ENCODE data around the gene ACACA. TPM values are rescaled to one million over a fixed set of nuclear protein-coding genes. Genes with fewer than 3 reads are reported as not detected.
A peak's percentile ranks its signal among the peaks of the same experiment; 100 is the strongest.
"Not testable (repeated sequence)": the region's sequence is repeated elsewhere in the genome, so short reads cannot be mapped to it uniquely, and the experiment has no call there.

ACACA gene
- total RNA-seq, 2 experiments from 2014 or later: 38.6 to 46.3 TPM

DNA sequence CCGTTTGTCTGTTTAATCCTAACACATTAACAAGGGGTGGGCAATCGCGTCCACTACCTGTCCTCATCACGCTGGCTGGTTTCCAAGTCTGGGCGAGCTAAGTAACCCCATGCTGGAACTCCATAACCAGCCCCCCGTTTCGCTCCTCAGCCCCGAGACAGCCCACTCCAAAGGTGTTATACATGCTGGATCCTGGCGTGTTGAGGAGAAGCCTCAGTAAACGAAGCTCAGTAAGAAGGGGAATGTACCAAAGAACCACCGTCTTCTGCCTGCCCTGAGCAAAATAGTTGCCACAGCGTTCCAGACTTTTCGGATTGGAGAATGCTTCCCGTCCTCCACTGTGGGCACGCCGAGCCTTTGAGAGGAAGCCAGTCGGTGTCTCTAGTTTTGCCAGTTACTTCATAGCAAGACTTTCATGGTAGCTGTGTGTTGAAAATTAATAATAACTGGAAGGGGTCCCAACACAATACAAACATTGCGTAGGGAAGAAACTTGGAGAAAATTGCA, 46.9 kb downstream of the ACACA start:
- H3K27me3 Mint-ChIP-seq: no peaks in the 10 kb centered on the region
- ChIA-PET CTCF (interaction anchor here (0.8 kb wide), 1 partner anchor 14 kb away, joined by 3 read pairs; no protein-coding TSS in a partner anchor), POLR2A (interaction anchor here (0.9 to 2.7 kb wide), 10 partner anchors 10 to 757 kb away, joined by 3 to 13 read pairs (median 6); partner anchors contain the start of genes AATF, ACACA and TADA2A)
- peaks cover 26% of the 10 kb centered on the region for H3K4me1 Mint-ChIP-seq
- H3K4me3 Mint-ChIP-seq: peak overlapping the region; percentile 59
- no peaks in the 10 kb centered on the region for H3K36me3 Mint-ChIP-seq (ENCODE audit: low read depth)
- peak overlapping the region; percentile 65 for H3K27ac Mint-ChIP-seq
- no peaks in the 10 kb centered on the region for H3K9me3 Mint-ChIP-seq
- no peak for DNase-seq

DNA sequence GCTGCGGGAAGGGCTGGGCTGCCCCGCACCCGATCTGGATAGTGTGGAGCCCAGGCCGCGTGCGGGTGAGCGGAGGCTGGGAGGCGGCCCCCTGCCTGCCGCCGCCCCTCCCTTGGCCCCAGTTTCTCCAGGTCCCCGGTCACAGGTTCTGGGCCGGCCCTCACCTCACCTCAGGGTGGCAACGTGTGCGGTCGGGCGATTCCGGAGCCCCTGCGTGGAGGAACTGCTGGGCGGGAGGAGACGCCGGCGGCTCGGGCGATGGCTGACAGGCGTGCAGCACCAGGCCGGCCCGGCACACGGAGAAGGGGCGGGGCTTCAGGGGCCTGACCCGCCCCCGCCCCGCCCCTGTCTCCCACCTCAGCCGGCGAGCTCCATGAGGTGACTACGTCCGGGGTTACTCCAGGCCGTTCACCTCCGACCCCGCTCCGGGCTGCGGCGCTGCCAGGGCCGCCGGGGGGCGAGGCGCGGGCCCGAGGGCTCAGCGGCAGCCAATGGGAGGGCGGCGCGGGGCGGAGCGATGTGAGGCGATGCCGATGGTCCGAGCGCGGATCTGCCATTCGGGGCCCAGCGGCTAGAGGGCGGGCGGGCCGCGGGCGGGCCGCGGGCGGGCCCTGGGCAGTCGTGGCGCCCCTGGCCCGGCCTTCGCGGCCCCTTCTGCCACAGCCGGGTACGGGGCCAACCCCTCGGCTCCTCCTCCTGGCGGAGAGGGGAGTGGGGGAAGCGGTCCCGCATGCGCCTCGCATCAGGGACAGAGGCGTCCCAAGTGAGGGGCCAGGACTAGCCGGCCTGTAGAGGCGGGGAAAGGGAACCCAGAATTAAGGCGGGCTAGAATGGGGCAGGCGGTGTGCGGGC, 47.6 kb downstream of the ACACA start:
- Mint-ChIP-seq H3K36me3 (ENCODE audit: low read depth) (no peaks in the 10 kb centered on the region), H3K27me3 (no peaks in the 10 kb centered on the region), H3K27ac (peak overlapping the region; percentile 79), H3K4me3 (peak overlapping the region; percentile 95), H3K9me3 (no peaks in the 10 kb centered on the region), H3K4me1 (peaks cover 26% of the 10 kb centered on the region)
- DNase-seq: peak; percentile 95
- POLR2A ChIA-PET: interaction anchor here (0.9 to 2.7 kb wide), 12 partner anchors 10 to 756 kb away, joined by 3 to 13 read pairs (median 6); partner anchors contain the start of genes AATF, ACACA and TADA2A
- CTCF ChIA-PET: interaction anchor here (0.8 to 1.7 kb wide), 5 partner anchors 11 to 52 kb away, joined by 3 to 12 read pairs (median 3); no protein-coding TSS in a partner anchor

DNA sequence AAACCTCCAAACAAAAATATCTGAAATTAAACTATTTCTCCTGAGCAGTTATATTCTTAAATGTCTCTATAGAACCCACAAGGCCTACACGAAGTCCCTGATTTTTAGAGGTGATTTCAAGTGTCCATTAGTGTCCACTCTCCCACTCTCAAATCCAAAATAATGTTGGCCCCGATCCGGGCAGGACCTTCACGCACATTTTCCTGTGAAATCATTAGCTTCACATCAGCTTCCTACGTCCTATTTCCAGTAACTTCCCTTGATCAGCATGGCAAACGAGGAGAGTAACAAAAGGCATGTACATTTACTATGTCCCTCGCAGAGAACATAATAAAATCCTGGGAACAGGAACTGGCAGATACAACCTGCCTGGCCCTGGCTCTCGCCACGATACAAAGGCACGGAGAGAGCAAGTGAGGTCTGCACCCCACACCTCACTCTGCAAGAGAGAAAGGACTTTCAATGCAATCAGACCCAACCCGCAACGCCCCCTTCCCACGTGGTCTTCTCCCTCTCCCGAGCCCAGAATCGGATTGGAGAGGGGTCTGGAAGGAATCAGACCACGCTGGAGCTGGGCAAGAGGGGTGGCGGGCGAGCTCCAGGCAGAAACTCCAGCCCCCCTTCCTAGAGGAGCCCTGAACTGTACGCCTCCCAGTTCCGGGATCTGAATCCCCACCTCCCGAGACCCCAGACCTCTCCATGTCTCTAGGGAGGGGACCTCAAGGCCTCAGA, 48.4 kb downstream of the ACACA start:
- Mint-ChIP-seq H3K27me3 (no peaks in the 10 kb centered on the region), H3K4me1 (peaks cover 26% of the 10 kb centered on the region), H3K9me3 (no peaks in the 10 kb centered on the region), H3K36me3 (ENCODE audit: low read depth) (no peaks in the 10 kb centered on the region), H3K27ac (peak overlapping the region; percentile 79), H3K4me3 (peak overlapping the region; percentile 95)
- CTCF ChIA-PET: interaction anchor here (0.8 to 1.7 kb wide), 4 partner anchors 10 to 53 kb away, joined by 3 to 12 read pairs (median 4); no protein-coding TSS in a partner anchor
- POLR2A ChIA-PET: interaction anchor here (0.9 to 2.7 kb wide), 12 partner anchors 11 to 755 kb away, joined by 3 to 13 read pairs (median 6); partner anchors contain the start of genes AATF, ACACA and TADA2A
- peak; percentile 47 for DNase-seq

DNA sequence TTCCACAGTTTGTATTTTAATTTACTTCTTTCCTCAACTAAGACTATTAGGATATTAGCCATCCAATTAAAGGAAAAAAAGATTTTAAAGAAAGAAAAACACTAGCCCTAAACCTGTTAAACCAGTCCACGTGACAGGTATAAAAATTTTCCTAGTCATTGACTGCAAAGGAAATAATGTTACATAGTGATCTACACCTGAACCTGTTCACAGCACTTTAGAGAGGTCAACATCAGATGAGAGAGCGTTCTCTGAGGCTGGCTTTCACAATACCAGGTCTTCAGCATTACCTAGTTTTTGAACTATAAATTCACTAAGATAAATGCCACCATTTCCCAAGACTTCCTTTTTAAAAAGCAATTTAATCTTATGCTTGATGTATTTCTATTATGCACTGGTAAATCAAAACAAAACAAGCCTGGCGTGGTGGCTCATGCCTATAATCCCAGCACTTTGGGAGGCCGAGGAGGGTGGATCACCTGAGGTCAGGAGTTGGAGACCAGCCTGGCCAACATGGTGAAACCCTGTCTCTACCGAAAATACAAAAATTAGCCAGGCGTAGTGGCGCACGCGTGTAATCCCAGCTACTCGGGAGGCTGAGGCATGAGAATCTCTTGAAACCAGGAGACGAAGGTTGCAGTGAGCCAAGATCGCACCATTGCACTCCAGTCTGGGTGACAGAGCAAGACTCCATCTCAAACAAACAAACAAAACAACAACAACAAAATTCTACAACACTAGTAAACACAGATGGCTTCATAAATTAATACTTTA, 49.7 kb downstream of the ACACA start:
- Mint-ChIP-seq H3K4me3 (peak overlapping the region; percentile 95), H3K4me1 (peaks cover 26% of the 10 kb centered on the region)
- H3K27ac Mint-ChIP-seq; H3K27me3 Mint-ChIP-seq; H3K36me3 Mint-ChIP-seq (ENCODE audit: low read depth); POLR2A ChIA-PET; DNase-seq; H3K9me3 Mint-ChIP-seq: not testable (repeated sequence)
- CTCF ChIA-PET: interaction anchor here (0.9 kb wide), 1 partner anchor 19 kb away, joined by 3 read pairs; the partner anchor contains the start of gene C17orf78

DNA sequence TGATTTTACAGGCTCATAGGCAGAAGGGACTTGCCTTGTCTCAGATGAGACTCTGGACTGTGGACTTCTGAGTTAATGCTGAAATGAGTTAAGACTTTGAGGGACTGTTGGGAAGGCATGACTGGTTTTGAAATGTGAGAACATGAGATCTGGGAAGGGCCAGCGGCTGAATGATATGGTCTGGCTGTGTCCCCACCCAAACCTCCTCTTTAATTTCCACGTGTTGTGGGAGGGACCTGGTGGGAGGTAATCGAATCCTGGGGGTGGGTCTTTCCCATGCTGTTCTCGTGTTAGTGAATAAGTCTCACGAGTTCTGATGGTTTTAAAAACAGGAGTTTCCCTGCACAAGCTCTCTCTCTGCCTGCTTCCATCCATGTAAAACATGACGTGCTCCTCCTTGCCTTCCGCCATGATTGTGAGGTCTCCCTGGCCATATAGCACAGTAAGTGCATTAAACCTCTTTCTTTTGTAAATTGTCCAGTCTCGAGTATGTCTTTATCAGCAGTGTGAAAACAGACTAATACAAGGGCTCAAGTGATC, 59.7 kb downstream of the ACACA start:
- H3K4me1 Mint-ChIP-seq: peaks cover 17% of the 10 kb centered on the region
- H3K9me3 Mint-ChIP-seq, H3K27me3 Mint-ChIP-seq, H3K4me3 Mint-ChIP-seq, H3K27ac Mint-ChIP-seq, POLR2A ChIA-PET, DNase-seq: not testable (repeated sequence)
- CTCF ChIA-PET: interaction anchor here (1.8 to 1.9 kb wide), 2 partner anchors 12 to 26 kb away, joined by 4 to 5 read pairs; no protein-coding TSS in a partner anchor
- H3K36me3 Mint-ChIP-seq (ENCODE audit: low read depth): peaks cover 24% of the 10 kb centered on the region

DNA sequence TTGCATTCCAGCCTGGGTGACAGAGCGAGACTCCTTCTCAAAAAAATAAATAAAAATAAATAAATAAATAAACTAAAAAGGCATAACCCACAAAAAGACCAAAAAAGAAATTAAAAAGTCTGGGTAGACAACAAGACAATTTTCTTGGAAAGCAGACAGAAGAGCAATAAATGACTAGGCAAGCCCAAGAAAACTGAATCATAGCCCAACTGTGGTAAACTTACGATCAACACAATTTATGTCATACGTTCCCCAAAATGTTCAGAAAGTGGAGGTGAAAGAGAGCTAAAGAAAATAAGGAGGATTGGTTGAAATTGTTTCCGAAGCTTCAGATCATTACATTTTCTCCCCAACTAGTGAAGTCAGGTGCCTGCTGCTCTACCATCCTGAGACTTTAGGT, 62.1 kb downstream of the ACACA start:
- ChIA-PET POLR2A (interaction anchor here (0.7 to 2.1 kb wide), 3 partner anchors 14 to 254 kb away, joined by 3 to 12 read pairs (median 4); no protein-coding TSS in a partner anchor), CTCF (interaction anchor here (0.6 to 0.8 kb wide), 2 partner anchors 14 to 161 kb away, joined by 3 to 6 read pairs; no protein-coding TSS in a partner anchor)
- Mint-ChIP-seq H3K4me3 (no peak overlapping the region), H3K9me3 (no peaks in the 10 kb centered on the region), H3K27ac (peak overlapping the region; percentile 17), H3K36me3 (ENCODE audit: low read depth) (peaks cover 24% of the 10 kb centered on the region), H3K27me3 (no peaks in the 10 kb centered on the region), H3K4me1 (peaks cover 17% of the 10 kb centered on the region)
- no peak for DNase-seq

DNA sequence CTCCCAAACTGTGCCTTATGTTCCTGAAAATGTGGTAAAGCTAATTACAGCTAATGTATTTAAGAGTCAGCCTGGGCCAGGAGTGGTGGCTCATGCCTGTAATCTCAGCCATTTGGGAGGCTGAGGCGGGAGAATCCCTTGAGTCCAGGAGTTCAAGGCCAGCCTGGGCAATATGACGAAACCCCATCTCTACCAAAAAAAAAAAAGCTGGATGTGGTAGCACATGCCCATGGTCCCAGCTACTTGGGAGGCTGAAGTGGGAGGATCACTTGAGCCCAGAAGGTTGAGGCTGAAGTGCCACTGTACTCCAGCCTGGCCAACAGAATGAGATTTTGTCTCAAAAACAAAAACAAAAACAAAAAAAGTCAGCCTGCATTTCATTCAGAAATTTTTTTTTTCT, 64.0 kb downstream of the ACACA start:
- peaks cover 28% of the 10 kb centered on the region for H3K36me3 Mint-ChIP-seq (ENCODE audit: low read depth)
- ChIA-PET CTCF (no interaction called here), POLR2A (interaction anchor here (1.2 kb wide), 1 partner anchor 87 kb away, joined by 3 read pairs; no protein-coding TSS in a partner anchor)
- H3K27me3 Mint-ChIP-seq: no peaks in the 10 kb centered on the region
- no peak overlapping the region for H3K27ac Mint-ChIP-seq
- DNase-seq: no peak
- H3K4me1 Mint-ChIP-seq: peaks cover 17% of the 10 kb centered on the region
- no peak overlapping the region for H3K4me3 Mint-ChIP-seq
- no peaks in the 10 kb centered on the region for H3K9me3 Mint-ChIP-seq

DNA sequence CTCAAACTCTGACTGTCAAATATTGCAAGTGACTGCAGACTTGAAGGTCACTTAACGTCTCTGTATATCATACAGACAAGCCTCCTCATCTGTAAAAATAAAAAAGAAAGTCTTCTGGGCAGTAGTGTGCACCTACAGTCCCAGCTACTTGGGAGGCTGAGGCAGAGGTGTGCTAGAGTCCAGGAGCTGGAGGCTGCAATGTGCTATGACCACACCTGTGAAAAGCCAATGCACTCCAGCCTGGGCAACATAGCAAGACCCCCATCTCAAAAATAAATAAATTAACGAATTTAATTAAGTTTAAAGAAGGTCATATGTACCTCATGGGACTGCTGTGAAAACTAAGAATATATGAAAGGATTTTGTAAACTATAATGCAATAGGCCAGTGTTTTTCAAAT, 65.8 kb downstream of the ACACA start:
- no peaks in the 10 kb centered on the region for H3K9me3 Mint-ChIP-seq

DNA sequence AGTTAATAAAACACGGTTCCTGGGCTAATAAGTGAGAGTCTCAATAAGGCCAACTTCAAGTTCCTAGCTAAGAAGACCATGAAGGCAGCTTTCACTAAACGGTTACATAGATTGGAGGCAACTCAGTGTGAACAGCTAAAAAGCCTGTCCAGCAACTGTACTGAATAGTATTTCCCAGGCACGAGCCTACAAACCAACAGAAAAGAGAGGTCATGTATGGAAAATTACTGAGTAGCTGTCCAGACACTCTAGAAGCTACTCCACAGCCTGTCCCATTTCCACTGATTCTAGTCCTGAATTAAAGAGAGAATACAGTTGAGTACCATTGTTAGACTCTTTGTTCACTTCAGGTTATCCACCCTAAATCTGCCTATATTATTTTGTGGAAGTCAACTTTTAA, 67.3 kb downstream of the ACACA start:
- POLR2A ChIA-PET: no interaction called here
- Mint-ChIP-seq H3K4me1 (peaks cover 3% of the 10 kb centered on the region), H3K9me3 (no peaks in the 10 kb centered on the region), H3K27me3 (no peaks in the 10 kb centered on the region), H3K36me3 (ENCODE audit: low read depth) (peaks cover 11% of the 10 kb centered on the region), H3K27ac (no peak overlapping the region), H3K4me3 (no peak overlapping the region)
- no peak for DNase-seq
- CTCF ChIA-PET: interaction anchor here (1.0 kb wide), 1 partner anchor 35 kb away, joined by 3 read pairs; no protein-coding TSS in a partner anchor

More for the DNA sequence above, 65.8 kb downstream of the ACACA start:
- no peak overlapping the region for H3K27ac Mint-ChIP-seq
- no peak overlapping the region for H3K4me3 Mint-ChIP-seq
- peaks cover 22% of the 10 kb centered on the region for H3K36me3 Mint-ChIP-seq (ENCODE audit: low read depth)
- H3K4me1 Mint-ChIP-seq: peaks cover 16% of the 10 kb centered on the region
- no peaks in the 10 kb centered on the region for H3K27me3 Mint-ChIP-seq
- no peak for DNase-seq
- ChIA-PET CTCF (interaction anchor here (1.3 kb wide), 1 partner anchor 33 kb away, joined by 4 read pairs; no protein-coding TSS in a partner anchor), POLR2A (no interaction called here)

DNA sequence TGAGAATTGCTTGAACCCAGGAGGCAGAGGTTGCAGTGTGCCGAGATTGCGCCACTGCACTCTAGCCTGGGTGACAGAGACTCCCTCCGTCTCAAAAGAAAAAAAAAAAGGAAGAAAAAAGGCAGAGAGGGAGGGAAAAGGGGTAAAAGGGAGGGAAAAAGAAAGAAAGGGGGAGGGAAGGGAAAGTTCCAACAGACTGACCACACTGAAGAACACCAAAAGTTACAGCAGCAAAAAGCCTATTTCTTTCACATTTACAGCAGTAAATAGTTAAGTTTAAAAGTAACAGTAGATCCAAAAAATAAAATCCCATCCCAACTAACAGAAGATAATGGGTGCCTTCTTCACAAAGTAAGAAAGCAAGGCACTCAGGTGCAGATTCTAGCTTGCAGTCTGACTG, 67.8 kb downstream of the ACACA start:
- H3K4me1 Mint-ChIP-seq: no peaks in the 10 kb centered on the region
- ChIA-PET CTCF (interaction anchor here (1.0 kb wide), 1 partner anchor 35 kb away, joined by 3 read pairs; no protein-coding TSS in a partner anchor), POLR2A (no interaction called here)
- H3K4me3 Mint-ChIP-seq: no peak overlapping the region
- H3K27me3 Mint-ChIP-seq: no peaks in the 10 kb centered on the region
- H3K27ac Mint-ChIP-seq: no peak overlapping the region
- peaks cover 11% of the 10 kb centered on the region for H3K36me3 Mint-ChIP-seq (ENCODE audit: low read depth)
- no peak for DNase-seq
- H3K9me3 Mint-ChIP-seq: no peaks in the 10 kb centered on the region

DNA sequence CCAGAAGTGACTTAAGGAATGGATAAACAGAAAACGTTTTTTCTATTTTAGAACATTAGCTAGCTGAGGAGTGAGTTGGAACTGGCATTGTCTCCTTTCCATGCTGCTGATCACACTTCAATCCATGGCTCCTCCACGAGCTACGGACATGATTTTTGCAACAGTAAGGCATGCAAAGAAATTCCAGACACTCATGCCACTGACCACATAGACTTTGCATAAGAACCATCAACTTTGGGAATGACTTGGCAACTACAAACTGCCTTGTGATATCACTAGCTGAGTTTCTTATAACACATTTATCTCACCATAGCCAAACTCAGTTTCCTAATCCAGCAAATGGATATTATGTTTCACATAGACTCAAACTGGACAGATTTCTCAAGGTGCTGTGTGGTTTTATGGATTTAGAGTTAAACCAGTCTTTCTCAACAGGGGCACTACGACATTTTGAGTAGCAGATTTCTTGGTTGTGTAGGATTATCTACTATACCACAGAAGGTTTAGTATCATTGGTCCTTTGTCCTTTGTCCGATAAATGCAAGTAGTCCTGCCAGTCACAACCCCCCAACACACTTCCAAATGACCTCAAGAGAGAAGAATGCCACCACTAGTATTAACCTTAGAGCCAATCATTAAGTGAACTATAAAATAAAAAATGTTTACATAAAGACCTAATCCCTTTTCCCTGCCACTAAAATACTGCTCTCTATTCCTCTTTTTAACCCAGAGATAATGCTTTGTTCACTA, 79.1 kb downstream of the ACACA start:
- DNase-seq: no peak
- CTCF ChIA-PET: no interaction called here
- H3K4me1 Mint-ChIP-seq: no peaks in the 10 kb centered on the region
- no peaks in the 10 kb centered on the region for H3K9me3 Mint-ChIP-seq
- H3K27me3 Mint-ChIP-seq: no peaks in the 10 kb centered on the region
- POLR2A ChIA-PET: no interaction called here
- H3K27ac Mint-ChIP-seq: no peak overlapping the region
- peaks cover 31% of the 10 kb centered on the region for H3K36me3 Mint-ChIP-seq (ENCODE audit: low read depth)
- no peak overlapping the region for H3K4me3 Mint-ChIP-seq

Measured in activated CD4-positive, alpha-beta memory T cell treated with anti-CD3 and anti-CD28 coated beads, Interleukin-2, amount 10 ng/mL, durations not matched to agents 7 days and 5 days (primary cell).